Lower leg skin (tissue), 3 donors: Measurements from ENCODE around the gene MZT1.

Experiments
- CTCF ChIP-seq, 3 donors: fragments of 450-650 bp; IDR thresholded peaks; one replicate each; pipeline ENCODE4 v1.5.1; 2016; ENCODE audit warnings: antibody characterized with exemption in 3 of 3, mild to moderate bottlenecking in 3 of 3, moderate library complexity in 2 of 3
- POLR2A ChIP-seq, 2 donors: fragments of 450-650 bp; IDR thresholded peaks; one replicate each; pipeline ENCODE4 v1.6.1; 2016 to 2017; ENCODE audit warnings: antibody characterized with exemption in 2 of 2, mild to moderate bottlenecking in 1 of 2, moderate library complexity in 1 of 2

GRCh38 chr13:72692884-72693514, 34.4 kb downstream of the MZT1 start:
- TF ChIP-seq CTCF (IDR thresholded peaks at IDR 0.05) (no peak), POLR2A (IDR thresholded peaks at IDR 0.05) (no peak)
